GM19328 (cell line): ENCODE results near the gene SORL1.

Experiments
- ATAC-seq: cut with Tn5 transposase; IDR thresholded peaks from one replicate; pipeline ENCODE4 v1.9.1; 2021; ENCODE audit warnings: mild to moderate bottlenecking, moderate library complexity; ENCODE audit not compliant: unreplicated experiment

The SORL1 gene

GRCh38 chr11:121672630-121673487, 220.7 kb downstream of the SORL1 start:
- ATAC-seq = no peak

DNA sequence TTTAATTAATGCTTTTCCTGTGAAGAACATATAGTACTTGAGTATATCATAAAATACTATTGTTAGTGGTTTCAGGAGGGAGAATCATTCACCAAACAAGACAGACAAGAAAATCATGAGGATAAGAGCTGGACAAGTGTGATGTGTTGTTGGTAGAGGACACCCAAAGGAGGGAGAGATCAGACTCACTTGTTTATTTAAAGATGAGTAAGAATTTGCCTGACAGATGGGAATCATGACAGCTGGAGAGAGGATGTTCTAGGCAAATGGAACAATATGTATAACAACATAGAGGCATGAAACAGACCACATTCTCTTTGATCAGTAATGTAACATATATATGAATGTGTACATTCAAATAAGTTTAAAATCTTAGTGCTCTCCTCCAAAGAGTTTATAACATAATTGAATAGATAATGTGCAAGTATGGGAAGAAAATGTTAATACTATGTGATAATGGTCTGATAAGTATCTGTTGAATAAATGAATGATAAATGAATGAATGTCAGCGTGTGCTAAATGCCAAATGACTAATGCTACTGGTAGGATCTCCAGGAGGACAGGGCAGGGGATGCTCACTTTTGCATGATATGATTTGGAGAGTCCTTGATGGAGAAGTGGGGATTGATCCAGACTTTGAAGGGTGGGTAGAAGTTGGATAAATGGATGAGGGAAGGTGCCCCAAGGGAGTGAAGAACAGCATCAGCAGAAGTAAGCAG, 229.6 kb downstream of the SORL1 start:
- no peak for ATAC-seq
